Ishikawa (cell line): ENCODE data around the gene TMEM128.

ENCODE experiments used
- CEBPB ChIP-seq: IDR thresholded peaks from 2 replicates; pipeline ENCODE4 v1.6.1; 2012
- CREB1 ChIP-seq: IDR thresholded peaks from 2 replicates; pipeline ENCODE4 v1.6.1; 2012; ENCODE audit warnings: low read depth
- EGR1 ChIP-seq: IDR thresholded peaks from 2 replicates; pipeline ENCODE4 v1.6.1; 2012
- EP300 ChIP-seq: IDR thresholded peaks from 2 replicates; pipeline ENCODE4 v1.6.1; 2012; ENCODE audit warnings: borderline replicate concordance
- FOXM1 ChIP-seq: IDR thresholded peaks from 2 replicates; pipeline ENCODE4 v1.6.1; 2012; ENCODE audit warnings: low read depth, borderline replicate concordance
- NFIC ChIP-seq: IDR thresholded peaks from 2 replicates; pipeline ENCODE4 v1.6.1; 2012
- RAD21 ChIP-seq: IDR thresholded peaks from 2 replicates; pipeline ENCODE4 v1.6.1; 2012; ENCODE audit warnings: low read depth
- TAF1 ChIP-seq: IDR thresholded peaks from 2 replicates; pipeline ENCODE4 v1.6.1; 2012; ENCODE audit warnings: low read depth, mild to moderate bottlenecking
- TCF12 ChIP-seq: IDR thresholded peaks from 2 replicates; pipeline ENCODE4 v1.6.1; 2012; ENCODE audit warnings: low read depth
- TEAD4 ChIP-seq: IDR thresholded peaks from 2 replicates; pipeline ENCODE4 v1.6.1; 2012
- USF1 ChIP-seq: IDR thresholded peaks from 2 replicates; pipeline ENCODE4 v1.6.1; 2012
- YY1 ChIP-seq: IDR thresholded peaks from 2 replicates; pipeline ENCODE4 v1.6.1; 2012; ENCODE audit warnings: low read depth
- ZBTB7A ChIP-seq: IDR thresholded peaks from 2 replicates; pipeline ENCODE4 v1.6.1; 2012; ENCODE audit warnings: low read depth
- TF ChIP-seq, protein P1 (sequence below): IDR thresholded peaks from 2 replicates; pipeline ENCODE4 v1.6.1; 2012; ENCODE audit warnings: low read depth, mild to moderate bottlenecking
- TF ChIP-seq, protein P2 (sequence below): IDR thresholded peaks from 2 replicates; pipeline ENCODE4 v1.6.1; 2012

TMEM128 gene

DNA sequence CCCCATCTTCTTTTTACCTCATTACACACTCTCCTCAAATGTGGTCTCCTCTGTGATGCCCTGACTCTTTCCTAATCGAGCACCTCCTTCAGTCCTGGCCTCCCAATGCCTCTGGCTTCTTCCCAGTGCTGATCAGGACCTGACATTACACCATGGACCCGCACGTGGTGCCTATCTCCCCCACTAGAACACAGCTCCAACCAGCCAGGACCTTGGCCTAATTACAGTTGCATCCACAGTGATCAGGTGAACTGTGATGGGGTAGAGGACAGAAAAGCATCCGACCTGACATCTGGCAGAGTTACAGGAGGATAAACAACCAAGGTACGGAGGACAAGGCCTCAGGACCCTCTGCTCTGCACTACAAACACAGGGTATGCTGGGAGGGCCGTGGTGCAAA is 29.5 kb upstream of the TMEM128 start:
- no peak for TF ChIP-seq CEBPB
- TF ChIP-seq, protein P1, sequence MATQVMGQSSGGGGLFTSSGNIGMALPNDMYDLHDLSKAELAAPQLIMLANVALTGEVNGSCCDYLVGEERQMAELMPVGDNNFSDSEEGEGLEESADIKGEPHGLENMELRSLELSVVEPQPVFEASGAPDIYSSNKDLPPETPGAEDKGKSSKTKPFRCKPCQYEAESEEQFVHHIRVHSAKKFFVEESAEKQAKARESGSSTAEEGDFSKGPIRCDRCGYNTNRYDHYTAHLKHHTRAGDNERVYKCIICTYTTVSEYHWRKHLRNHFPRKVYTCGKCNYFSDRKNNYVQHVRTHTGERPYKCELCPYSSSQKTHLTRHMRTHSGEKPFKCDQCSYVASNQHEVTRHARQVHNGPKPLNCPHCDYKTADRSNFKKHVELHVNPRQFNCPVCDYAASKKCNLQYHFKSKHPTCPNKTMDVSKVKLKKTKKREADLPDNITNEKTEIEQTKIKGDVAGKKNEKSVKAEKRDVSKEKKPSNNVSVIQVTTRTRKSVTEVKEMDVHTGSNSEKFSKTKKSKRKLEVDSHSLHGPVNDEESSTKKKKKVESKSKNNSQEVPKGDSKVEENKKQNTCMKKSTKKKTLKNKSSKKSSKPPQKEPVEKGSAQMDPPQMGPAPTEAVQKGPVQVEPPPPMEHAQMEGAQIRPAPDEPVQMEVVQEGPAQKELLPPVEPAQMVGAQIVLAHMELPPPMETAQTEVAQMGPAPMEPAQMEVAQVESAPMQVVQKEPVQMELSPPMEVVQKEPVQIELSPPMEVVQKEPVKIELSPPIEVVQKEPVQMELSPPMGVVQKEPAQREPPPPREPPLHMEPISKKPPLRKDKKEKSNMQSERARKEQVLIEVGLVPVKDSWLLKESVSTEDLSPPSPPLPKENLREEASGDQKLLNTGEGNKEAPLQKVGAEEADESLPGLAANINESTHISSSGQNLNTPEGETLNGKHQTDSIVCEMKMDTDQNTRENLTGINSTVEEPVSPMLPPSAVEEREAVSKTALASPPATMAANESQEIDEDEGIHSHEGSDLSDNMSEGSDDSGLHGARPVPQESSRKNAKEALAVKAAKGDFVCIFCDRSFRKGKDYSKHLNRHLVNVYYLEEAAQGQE = no peak
- no peak for TF ChIP-seq RAD21
- no peak for TF ChIP-seq NFIC
- no peak for TF ChIP-seq EP300
- TF ChIP-seq YY1 = no peak
- no peak for TF ChIP-seq USF1
- no peak for TF ChIP-seq TAF1
- TF ChIP-seq, protein P2, sequence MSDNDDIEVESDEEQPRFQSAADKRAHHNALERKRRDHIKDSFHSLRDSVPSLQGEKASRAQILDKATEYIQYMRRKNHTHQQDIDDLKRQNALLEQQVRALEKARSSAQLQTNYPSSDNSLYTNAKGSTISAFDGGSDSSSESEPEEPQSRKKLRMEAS = no peak

GRCh38 chr4:4274226-4274625 is 26.2 kb upstream of the TMEM128 start:
- TF ChIP-seq, protein P2 = no peak
- TF ChIP-seq TAF1 (no peak), USF1 (no peak), EGR1 (no peak), EP300 (no peak), NFIC (no peak), FOXM1 (no peak), RAD21 (no peak), YY1 (no peak), CEBPB (no peak), TCF12 (no peak), CREB1 (no peak), ZBTB7A (no peak), TEAD4 (no peak)
- TF ChIP-seq, protein P1 = no peak

- TF ChIP-seq NFIC = no peak
- no peak for TF ChIP-seq TCF12
- no peak for TF ChIP-seq CREB1
- TF ChIP-seq ZBTB7A = no peak
- TF ChIP-seq CEBPB = peak; percentile 62
- no peak for TF ChIP-seq EP300
Measured at GRCh38 chr4:4271912-4272311, 23.9 kb upstream of the TMEM128 start.

GRCh38 chr4:4270529-4270928 is 22.5 kb upstream of the TMEM128 start:
- no peak for TF ChIP-seq CEBPB
- no peak for TF ChIP-seq RAD21
- TF ChIP-seq TEAD4 = no peak
- TF ChIP-seq TAF1 = no peak
- TF ChIP-seq FOXM1 = no peak
- no peak for TF ChIP-seq YY1
- no peak for TF ChIP-seq ZBTB7A
- no peak for TF ChIP-seq NFIC
- no peak for TF ChIP-seq CREB1
- TF ChIP-seq, protein P2 = no peak
- TF ChIP-seq TCF12 = no peak
- no peak for TF ChIP-seq EP300
- TF ChIP-seq, protein P1 = no peak
- TF ChIP-seq USF1 = no peak
- TF ChIP-seq EGR1 = no peak
